Measurements from ENCODE around the gene HOXC11.

Gene HOXC11

DNA sequence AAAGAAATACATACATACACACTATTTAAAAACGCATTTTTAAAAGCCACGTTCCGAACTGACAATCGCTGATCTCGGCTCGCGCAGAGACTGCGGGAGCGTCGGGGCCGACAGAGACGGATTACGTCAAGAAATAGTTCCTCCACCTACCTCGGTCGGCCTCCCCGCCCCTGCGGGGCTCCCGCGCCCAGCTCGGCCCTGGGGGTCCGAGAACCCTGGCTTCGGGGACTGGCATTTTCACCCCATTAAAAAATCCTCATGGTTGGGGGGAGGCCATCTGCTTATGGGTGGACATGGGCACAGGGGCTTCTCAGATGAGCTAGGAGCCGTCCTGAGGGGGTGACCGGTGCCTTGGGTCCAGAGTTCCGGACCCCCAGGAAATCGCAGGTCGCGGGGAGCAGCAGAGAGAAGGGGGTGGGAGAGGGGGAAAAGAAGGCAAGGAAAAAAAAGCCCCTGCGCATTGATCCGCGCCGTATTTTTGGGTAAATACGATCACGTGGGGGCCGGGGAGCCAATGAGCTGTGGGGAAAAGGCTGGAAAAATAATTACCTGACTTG is 26.7 kb downstream of the HOXC11 start:
- DNase-seq: no peak

DNA sequence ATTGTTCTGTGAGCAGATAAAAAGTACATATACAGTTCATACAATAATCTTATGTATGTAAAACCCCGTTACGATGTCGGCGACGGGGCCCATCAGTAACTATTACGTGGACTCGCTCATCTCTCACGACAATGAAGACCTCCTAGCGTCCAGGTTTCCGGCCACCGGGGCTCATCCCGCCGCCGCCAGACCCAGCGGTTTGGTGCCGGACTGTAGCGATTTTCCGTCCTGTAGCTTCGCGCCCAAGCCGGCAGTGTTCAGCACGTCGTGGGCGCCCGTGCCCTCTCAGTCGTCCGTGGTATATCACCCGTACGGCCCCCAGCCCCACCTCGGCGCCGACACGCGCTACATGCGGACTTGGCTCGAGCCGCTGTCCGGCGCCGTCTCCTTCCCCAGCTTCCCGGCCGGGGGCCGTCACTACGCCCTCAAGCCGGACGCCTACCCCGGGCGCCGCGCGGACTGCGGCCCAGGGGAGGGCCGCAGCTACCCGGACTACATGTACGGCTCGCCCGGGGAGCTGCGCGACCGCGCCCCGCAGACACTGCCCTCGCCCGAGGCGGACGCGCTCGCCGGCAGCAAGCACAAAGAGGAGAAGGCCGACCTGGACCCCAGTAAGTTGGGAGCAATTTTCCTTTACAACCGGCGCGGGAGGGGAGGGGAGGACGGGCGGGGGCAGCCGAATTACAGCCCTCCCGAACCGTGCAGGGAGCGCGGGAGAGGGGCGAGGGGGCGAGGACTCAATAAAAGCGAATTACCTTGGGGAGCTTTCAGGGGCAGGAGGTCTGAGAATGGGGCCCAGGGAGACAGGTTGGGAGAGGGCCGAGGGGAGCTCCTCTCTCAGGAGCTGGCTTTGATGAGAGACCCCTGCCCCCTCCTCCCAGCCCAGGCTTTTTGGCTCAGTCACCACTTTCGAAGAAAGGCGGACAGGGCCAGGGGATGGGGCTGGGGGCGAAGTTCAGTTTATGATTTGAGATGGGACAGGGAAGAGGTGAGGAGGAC is 27.5 kb downstream of the HOXC11 start, which contains the start of gene HOXC9:
Gene HOXC9, plus strand, starts transcription at position 46 of the 999 bp plus-strand sequence. Its CDS starts 28 bp downstream, at position 74.
- no peak for DNase-seq

DNA sequence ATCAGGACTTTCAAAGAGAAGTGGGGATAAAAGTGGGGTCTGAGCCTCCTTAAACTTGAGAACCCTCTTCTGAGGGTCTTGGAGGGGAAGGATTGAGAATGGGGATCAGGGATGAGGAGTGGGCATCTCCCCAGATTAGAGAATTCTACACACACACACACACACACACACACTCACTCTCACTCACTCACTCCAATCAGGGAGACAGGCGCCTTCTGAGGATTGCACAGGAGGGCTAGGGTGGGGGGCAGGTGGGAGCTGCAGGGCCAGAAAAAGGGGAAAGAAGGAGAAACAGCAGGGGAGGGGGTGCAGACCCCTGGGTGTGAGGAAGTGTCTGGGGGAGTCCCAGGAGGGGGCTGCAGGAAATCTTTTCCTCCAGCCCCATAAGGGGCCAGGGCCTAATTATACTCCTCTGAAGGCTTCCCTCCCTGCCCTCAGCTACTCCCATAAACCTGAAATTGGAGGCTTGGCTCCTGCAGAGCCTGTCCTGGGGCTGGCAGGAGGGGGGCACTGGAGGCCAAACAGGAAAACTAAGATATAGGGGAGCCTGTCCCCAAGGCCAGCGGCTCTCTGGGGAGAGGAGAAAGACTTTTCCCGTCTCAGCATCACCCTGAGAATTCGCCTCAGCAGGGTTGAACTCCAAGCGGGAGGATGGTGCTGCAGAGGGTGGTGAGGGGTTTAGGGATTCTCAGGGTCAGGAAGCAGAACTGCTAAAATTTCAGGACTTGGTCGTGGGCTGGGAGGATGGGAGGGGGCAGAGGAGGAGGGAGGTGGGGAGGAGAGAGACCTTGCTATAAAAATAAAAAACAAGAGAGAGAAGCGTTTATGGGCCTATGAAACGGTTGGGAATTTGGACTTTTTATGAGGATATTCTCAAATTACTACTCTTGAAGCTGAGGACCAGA is 28.6 kb downstream of the HOXC11 start:
- no peak for DNase-seq

DNA sequence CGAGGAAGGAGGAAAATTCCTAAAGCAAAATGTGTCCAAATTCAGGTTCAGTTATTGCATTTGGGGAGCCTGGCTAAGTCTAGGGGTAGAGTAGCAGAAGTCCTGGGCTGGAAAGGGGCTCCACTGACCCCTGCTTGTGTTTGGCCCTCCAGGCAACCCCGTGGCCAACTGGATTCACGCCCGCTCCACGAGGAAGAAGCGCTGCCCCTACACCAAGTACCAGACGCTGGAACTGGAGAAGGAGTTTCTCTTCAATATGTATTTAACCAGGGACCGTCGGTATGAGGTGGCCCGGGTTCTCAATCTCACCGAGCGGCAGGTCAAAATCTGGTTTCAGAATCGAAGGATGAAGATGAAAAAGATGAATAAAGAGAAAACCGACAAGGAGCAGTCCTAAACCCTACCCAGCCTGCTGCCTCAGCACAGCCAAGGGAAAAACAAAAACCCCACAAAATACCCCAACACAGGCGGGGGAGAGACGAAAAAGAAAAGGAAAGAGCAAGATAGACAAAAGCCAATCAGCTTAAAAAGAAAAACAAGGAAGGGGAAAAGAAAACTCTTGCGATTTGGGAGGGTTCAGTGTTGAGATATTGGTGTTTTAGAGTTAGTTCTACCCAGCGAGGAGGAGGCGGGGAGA is 29.5 kb downstream of the HOXC11 start:
- no peak for DNase-seq

DNA sequence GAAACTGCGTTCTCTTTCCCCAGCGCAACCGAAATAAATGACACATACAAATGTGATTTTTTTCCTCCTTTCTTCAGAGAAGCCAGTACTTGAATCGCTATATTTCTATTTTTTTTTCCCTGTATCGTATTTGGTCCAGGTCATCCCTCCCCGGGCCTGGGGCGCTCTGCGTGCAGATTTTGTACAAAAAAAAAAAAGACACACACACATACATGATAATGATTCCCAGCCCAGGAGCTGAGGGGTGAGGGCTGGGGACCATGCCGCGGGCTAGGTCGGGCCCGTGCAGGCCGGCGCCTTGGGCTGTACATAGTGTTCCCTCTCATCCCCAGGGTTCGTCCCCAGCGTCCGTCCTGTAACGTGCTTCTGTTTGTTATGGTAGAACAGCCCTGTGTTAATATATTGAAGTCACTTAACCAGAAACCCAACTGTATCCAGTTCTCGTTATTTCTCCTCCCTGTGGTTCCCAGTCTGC is 30.0 kb downstream of the HOXC11 start:
- no peak for DNase-seq

DNA sequence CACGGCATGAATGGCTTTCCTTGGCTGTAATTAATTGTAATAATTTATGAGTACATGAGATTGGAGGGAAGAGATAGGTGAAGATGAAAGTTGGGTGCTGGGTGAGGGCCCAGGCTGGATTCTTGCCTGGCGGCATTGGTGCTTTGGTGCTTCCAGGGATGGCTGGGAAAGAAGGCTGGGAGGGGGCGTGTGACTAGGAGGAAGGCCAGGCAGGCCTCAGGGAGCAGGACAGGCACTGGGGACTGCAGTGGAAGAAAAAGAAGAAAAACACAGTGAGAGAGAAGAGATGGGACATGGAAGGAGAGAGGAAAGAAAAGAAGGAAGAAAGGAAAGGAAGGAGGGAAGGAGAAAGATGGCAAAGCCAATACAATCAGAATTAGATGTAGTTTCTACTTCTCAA is 30.7 kb downstream of the HOXC11 start:
- no peak for DNase-seq

DNA sequence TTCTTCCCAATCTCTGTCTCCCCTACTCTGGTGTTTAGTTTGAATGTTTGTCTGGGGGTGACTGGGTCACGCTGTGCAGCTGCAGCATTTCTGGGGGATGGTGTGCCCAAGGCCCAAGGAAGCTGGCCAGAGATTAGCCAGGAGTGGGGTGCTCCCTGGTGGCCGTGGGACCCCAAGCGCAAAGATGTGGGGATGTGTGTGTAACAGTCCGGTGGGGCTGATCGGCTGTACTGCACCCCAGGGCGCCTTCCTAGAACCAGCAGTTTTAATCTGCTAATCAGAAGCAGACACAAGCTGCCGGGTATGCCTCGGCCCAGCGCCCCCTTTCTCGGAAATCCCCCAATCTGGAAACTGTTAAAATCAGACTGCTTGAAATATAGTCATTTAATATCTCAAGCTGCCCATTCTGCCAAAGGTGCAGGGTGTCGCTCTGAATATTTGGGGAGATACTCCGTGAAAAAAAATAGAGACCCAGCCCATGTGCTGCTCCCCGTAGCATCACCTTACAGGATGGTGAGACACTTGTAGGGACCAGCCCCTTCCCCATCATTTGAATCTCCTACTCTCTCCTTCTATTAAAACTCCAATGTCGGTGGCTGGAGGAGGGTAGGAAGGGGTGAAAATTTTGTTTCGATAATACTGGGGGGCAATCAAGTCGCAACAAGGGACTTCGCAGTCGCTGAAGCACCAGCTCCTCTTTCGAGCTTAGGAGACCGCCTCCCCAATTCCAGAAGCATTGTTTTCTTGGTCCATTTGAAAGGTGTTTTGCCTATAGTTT is 31.3 kb downstream of the HOXC11 start:
- no peak for DNase-seq

DNA sequence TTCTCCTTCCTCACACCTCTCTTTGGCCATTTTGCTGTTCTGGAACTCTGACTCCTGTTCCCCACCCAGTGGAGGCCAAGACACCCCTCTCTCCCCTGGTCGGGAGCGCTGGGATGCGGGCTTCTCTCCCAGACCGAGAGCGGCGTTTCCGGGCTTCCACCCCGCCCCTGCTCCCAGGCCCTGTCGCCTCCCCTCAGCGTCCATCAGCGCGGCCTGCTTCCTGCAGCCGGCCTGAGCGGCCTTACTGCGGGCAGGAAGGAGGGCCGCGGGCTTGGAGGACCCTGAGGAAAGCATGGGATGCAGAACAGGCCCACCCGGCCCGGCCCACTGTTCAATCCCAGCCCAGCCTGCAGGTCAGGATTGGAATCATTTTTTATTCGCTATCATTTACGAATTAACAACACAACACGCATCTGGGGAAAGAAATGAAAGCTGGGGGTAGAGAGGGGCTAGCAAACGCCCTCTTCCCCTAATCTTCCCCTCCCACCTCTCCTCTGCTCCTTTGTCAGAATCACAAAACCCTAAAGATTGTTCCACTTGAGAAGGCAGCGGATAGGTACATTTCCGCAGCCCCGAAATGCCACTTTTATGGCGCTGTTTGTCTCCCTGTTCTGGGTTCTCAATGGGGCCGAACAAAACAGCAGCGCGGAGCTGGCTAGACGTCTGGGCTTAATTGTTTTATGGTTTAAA is 32.1 kb downstream of the HOXC11 start:
- no peak for DNase-seq

DNA sequence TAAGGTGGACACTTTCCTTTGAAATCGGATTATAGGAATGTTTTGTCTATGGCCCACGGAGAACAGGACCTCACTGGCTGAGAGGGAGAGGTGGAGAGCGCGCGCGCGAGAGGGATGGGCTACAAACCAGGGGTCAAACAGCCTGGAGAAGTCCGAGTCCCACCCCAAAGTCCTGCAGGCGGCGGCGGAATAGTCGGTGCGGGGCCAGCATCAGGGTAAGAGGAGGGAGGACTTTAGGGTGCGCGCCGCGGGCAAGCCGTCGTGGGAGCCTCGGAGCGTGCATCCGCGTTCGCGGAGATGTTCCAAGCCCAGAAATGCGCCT is 32.6 kb downstream of the HOXC11 start:
- no peak for DNase-seq

DNA sequence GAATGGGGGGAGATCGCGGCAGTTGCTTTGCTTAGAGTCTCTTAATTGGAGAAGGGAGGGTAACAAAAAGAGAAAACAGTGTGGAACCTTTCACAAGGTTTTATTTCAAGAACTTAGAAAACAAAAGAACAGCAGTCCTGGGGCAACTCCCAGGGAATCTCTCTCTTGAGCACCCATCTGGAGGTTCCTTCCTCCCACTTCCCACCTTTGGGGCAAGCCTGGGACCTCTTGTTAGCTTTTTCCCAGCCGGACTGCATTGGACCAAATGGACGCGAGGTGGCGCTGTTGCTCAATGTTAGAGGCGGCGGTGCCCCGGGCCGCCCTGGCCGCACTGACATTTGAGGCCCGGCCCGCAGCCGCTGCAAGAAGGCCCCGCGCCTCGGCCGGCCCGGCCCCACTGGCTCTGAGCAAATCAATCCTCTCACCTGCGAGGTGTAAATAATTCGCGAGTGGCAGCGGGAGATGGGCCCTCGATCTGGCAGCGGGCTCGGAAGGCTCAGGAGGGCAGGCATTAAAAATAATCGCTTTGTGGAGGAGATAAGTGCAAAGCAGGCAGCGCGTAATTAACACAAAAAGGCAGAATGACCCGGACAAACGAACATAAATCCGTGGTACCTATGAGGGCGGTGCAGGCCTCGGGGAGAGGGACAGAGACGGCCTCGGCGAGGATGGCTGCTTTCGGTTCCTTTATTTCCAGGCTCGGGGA is 33.1 kb downstream of the HOXC11 start:
- peak; percentile 61 to 83 (median 72) for DNase-seq

DNA sequence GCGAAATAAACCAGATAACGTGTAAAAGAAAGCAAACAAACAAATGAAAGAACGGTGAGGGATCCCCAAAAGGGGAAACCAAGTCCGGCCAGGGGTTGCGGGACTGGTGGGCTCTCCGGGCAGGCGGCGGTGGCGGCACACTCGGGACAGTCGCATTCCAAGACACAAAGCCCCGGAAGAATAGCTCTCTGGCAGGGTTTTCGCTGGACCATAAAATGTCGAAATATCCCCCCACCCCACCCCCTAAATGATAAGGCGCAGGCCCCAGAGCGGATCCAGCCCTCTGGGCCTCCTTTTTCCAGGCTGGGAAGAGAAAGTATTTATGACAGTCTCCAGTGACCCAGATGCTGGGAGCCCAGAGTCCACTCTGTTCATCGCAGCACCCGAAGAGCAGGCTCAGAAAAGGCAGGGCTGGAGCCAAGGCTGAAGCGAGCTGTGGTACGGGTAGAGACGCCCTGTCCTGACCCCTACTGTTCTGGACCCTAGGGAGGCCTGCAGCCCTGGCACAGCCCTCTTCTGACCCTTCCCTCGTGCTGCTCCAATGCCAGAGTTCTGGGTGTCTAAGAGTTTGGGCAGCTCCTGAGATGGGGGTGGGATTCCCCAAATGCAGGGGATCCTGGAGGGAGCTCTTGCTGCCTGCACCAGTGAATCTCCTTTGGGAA is 33.8 kb downstream of the HOXC11 start:
- DNase-seq: no peak

DNA sequence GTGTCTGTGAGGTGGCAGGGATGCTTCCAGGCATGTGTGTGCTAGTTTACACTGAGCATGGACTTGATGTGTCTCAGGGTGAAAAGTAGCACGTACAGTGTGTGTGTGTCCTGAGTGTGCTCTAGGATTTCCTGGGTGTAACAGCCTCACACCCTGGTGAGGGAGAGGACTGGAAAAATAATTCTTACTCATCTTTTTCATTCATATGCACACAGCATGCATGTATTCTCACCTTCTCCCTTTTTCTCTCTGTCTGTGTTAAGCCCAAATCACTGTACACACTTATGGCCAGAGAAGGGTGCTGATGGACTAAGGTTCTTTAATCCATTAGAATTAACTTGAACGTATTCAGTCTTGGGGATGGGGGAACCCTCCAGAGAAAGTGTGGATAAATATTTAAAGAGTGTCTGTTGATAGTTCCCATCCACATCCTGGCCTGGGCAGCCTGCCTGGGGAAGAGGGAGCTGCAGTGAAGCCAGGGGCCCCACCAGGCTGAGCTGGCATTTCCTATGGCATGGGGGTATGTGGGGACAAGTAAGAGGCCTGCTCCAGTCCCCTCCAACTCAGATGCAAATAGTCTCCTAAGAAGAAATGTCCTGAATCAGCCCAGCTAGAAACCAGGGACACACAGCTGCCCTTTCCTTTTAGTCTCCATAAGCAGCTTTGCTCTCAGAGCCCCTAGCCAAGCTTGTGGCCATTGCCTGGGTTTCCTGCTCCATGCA is 34.8 kb downstream of the HOXC11 start:
- DNase-seq: no peak

DNA sequence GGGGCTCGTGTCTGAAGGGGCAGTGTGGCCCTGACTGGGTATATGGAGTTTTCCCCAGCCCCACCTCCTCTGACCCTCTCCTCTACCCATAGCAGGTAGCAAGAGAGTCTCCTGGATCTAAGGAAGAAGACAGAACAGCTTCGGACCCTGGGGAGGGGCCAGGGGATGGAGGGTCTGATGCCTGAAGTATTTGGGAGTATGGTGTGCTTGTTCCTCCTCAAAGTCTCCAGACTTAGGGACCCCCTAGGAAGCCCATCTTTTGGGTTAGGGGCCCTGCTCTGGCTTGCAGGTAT is 35.3 kb downstream of the HOXC11 start:
- no peak for DNase-seq

DNA sequence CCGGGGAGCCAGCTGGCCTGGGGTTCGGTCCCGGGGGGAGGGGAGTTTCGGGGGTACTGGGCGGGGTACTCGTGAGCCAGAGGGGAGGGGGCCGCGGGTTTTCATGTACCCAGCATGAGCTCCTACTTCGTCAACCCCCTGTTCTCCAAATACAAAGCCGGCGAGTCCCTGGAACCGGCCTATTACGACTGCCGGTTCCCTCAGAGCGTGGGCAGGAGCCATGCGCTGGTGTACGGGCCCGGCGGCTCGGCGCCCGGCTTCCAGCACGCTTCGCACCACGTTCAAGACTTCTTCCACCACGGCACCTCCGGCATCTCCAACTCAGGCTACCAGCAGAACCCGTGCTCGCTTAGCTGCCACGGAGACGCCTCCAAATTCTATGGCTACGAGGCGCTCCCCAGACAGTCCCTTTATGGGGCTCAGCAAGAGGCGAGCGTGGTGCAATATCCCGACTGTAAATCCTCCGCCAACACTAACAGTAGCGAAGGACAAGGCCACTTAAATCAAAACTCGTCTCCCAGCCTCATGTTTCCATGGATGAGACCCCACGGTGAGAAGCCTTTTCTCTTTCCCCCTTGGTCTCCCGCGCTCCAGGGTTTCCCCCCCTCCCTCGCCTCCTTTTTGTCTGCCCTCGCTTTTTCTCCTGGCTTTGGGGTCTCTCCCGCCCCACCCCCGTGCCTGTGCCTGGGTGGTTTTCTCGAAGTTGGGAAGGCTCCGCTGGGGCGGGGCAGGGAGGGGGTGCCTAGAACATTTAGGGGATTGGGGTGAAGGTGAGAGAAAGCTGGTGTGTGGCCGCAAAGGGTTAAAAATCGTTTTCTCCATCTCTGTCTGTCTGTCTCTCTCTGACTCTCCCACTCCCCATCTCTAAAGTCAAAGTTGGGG is 36.5 kb downstream of the HOXC11 start:
- no peak for DNase-seq

DNA sequence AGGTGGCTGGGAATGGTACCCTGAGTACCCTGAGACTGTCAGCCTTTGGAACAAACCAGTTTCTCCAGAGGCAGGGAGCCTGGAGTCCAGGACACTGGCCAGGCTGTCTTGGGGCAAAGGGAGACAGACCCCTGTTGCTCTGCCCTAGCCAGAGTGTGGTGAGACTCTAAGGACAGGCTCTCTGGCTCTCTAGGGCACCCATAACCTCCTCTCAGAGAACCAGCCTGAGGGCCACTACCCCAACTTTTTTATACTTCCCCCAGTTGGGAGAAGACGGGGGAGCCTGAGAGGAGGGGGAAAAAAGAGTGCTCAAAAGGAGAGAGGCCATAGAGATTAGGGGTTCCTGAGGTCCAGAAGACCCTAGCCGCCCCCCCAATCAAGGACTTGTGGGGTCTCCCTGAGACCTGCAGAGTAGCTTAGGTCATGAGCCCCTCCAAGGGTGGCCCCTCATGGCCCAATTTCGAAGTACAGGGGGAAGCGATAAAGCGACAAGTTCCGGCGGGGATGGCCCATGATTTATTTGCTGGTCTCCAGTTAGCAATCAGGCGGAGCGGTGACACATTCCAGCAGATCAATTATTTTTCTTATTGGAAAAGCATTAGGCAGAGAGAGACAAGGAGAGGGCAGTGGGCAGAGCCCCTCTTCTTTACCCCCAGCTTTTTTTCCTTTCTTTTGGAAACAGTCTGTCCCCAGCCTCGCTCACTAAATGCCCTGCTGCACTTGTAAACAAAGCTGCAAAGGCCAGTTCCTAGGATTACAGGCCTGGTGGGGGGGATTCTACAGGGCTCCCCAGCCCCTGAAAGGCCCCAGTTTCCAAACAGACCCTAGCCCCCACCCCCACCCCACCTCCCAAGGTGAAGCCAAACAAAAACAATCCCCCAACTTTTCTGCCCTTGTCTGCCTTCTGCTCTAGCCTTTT is 37.4 kb downstream of the HOXC11 start:
- no peak for DNase-seq

DNA sequence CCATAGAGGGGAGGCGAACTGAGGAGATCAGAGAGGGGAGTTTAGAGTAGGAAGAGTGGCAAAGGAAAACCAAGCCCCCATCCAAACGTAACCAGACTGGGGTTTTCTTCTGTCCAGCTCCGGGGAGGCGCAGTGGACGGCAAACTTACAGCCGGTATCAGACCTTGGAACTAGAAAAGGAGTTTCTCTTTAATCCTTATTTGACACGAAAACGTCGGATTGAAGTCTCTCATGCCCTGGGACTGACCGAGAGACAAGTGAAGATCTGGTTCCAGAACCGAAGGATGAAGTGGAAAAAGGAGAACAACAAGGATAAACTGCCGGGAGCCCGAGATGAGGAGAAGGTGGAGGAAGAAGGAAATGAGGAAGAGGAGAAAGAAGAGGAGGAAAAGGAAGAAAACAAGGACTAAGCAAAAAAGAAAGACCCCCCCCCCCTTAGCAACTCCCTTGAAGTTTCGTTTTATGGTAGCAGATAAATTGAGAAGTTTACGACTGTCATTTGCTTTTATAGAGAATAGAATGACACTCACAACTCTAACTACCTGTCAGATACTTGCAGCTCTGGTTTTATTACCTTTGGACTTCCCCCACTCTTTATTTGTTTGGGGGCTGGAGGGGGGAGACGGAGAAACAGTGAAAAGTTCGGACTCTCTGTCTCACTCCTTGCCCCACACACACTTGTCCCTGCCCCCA is 38.2 kb downstream of the HOXC11 start:
- no peak for DNase-seq

All from activated CD4-positive, CD25-positive, alpha-beta regulatory T cell (primary cell).